Lung (tissue), 12 donors: ENCODE measurements around the gene ULK2. TPM values are rescaled to one million over a fixed set of nuclear protein-coding genes. Genes with fewer than 3 reads are reported as not detected.
A peak's percentile ranks its signal among the peaks of the same experiment; 100 is the strongest.

ENCODE experiments used
- ATAC-seq: fragments of 200-7000 bp; cut with Tn5 transposase; one replicate; pipeline ENCODE4 v1.9.1; 2020; ENCODE audit warnings: moderate number of reproducible peaks; ENCODE audit not compliant: insufficient read depth, low FRiP score
- DNase-seq, 3 donors: peaks; one replicate each; pipeline ENCODE4 v3.0.0-alpha.2; 2013 to 2017
- H3K27ac ChIP-seq, 2 donors: one replicate each; pipeline ENCODE4 v1.5.1; 2013; ENCODE audit warnings: mild to moderate bottlenecking in 2 of 2, moderate library complexity in 2 of 2, control low read depth in 1 of 2, inconsistent platforms in 1 of 2, low read depth in 1 of 2, low read length in 1 of 2
- H3K27me3 ChIP-seq, 3 donors: one replicate each; pipeline ENCODE4 v1.5.1; 2013; ENCODE audit warnings: low read length in 2 of 3; ENCODE audit not compliant: control insufficient read depth in 3 of 3, insufficient read depth in 3 of 3
- H3K36me3 ChIP-seq, 4 donors: one replicate each; pipeline ENCODE4 v1.5.1; 2013; ENCODE audit warnings: low read length in 4 of 4, mild to moderate bottlenecking in 1 of 4, moderate library complexity in 1 of 4; ENCODE audit not compliant: control insufficient read depth in 4 of 4, insufficient read depth in 4 of 4
- H3K4me1 ChIP-seq, 5 donors: one replicate each; pipeline ENCODE4 v1.5.1; 2013; ENCODE audit warnings: low read length in 5 of 5, mild to moderate bottlenecking in 2 of 5, moderate library complexity in 1 of 5; ENCODE audit not compliant: control insufficient read depth in 5 of 5, insufficient read depth in 5 of 5
- H3K4me3 ChIP-seq: one replicate; pipeline ENCODE4 v1.5.1; 2013; ENCODE audit warnings: mild to moderate bottlenecking, control low read depth, moderate library complexity
- H3K9ac ChIP-seq, 2 donors: one replicate each; pipeline ENCODE4 v1.5.1; 2013; ENCODE audit warnings: low read length in 2 of 2, control low read depth in 1 of 2; ENCODE audit not compliant: insufficient read depth in 1 of 2
- H3K9me3 ChIP-seq, 4 donors: one replicate each; pipeline ENCODE4 v1.5.1; 2013; ENCODE audit warnings: low read length in 3 of 4, mild to moderate bottlenecking in 1 of 4, moderate library complexity in 1 of 4; ENCODE audit not compliant: control insufficient read depth in 4 of 4, insufficient read depth in 3 of 4
- WGBS, 2 donors: extraction: QIAGEN DNeasy Blood & Tissue Kit; methylation state at CpG; one replicate each; pipeline ENCODE4 v1.1.7; 2013; 5-methylcytosine and 5-hydroxymethylcytosine counted together
- polyA plus RNA-seq, 2 donors: library from polyadenylated mRNA; stranded (reverse); fragments of 200-250 nt; gene quantifications; one replicate each; pipeline ENCODE4 v1.2.1, GENCODE V29; 2013
- total RNA-seq, 2 donors: library from RNA; depleted of rRNA in 1 of 2; stranded (reverse); fragments of >200 nt in 1 of 2; gene quantifications; one replicate each; pipeline ENCODE4 v1.2.1, GENCODE V29; 2014 to 2021
- TF ChIP-seq, protein P1 (sequence below): IDR thresholded peaks from 2 replicates; pipeline ENCODE4 v1.5.1; 2012; ENCODE audit warnings: mild to moderate bottlenecking; ENCODE audit errors: control extremely low read depth, extremely low read depth
- donor health status: control.
- donor health status: control.
- donor health status: Bipolar disorder and iron deficiency.
- donor health status: healthy.
- donor health status: DM: yes; HTN: yes; CAD: no.

ULK2 gene
- total and polyA plus RNA-seq, 4 donors: 5.8 to 61.4 (median 16.5) TPM

DNA sequence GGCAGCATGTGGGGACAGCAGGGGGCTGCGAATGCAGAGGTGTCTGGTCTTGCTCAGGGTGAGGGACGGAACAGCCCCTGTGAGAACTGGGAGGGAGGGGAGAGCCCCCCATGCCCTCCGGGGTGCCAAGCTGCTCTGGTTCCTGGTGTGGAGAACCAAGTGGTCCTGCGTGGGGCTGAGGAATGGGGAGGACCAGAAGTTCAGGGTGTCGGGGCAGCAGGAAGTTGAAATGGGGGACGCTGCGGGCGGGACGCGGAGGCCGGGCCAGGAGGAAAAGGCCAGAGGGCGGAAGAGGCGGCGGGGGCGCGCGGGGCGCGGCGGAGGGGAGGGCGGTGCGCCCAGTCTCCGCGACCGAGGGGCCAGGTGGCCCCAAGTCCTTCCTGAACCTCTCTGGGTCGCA lies 123.2 kb downstream of the ULK2 start:
- peak; percentile 17 for ATAC-seq
- TF ChIP-seq, protein P1, sequence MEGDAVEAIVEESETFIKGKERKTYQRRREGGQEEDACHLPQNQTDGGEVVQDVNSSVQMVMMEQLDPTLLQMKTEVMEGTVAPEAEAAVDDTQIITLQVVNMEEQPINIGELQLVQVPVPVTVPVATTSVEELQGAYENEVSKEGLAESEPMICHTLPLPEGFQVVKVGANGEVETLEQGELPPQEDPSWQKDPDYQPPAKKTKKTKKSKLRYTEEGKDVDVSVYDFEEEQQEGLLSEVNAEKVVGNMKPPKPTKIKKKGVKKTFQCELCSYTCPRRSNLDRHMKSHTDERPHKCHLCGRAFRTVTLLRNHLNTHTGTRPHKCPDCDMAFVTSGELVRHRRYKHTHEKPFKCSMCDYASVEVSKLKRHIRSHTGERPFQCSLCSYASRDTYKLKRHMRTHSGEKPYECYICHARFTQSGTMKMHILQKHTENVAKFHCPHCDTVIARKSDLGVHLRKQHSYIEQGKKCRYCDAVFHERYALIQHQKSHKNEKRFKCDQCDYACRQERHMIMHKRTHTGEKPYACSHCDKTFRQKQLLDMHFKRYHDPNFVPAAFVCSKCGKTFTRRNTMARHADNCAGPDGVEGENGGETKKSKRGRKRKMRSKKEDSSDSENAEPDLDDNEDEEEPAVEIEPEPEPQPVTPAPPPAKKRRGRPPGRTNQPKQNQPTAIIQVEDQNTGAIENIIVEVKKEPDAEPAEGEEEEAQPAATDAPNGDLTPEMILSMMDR: no peak
- H3K4me1 ChIP-seq: peaks cover 0 to 11% (median 0%) of the 10 kb centered on the region in 5 donors

GRCh38 chr17:19743101-19744100 lies 124.3 kb downstream of the ULK2 start:
- 96% methylated on average over 34 of the region's 34 CpGs for WGBS, 2 donors
- ATAC-seq (no peak), DNase-seq (no peak)
- TF ChIP-seq, protein P1: no peak
- Histone ChIP-seq H3K4me1 (peaks cover 0 to 8% (median 0%) of the 10 kb centered on the region in 5 donors), H3K9me3 (no peaks in the 10 kb centered on the region), H3K27me3 (no peaks in the 10 kb centered on the region), H3K4me3 (no peak overlapping the region), H3K36me3 (no peaks in the 10 kb centered on the region), H3K27ac (no peak overlapping the region), H3K9ac (no peak overlapping the region)

More for the DNA sequence above, 123.2 kb downstream of the ULK2 start:
- H3K9ac ChIP-seq: peak overlapping the region in 1 of 2 donors; percentile 25
- H3K27ac ChIP-seq: no peak overlapping the region
- H3K9me3 ChIP-seq: no peaks in the 10 kb centered on the region
- no peaks in the 10 kb centered on the region for H3K36me3 ChIP-seq
- no peaks in the 10 kb centered on the region for H3K27me3 ChIP-seq
- peak overlapping the region; percentile 27 for H3K4me3 ChIP-seq
- 7 to 9% methylated on average over 11 to 25 of the region's 26 CpGs for WGBS, 2 donors
- no peak for DNase-seq

DNA sequence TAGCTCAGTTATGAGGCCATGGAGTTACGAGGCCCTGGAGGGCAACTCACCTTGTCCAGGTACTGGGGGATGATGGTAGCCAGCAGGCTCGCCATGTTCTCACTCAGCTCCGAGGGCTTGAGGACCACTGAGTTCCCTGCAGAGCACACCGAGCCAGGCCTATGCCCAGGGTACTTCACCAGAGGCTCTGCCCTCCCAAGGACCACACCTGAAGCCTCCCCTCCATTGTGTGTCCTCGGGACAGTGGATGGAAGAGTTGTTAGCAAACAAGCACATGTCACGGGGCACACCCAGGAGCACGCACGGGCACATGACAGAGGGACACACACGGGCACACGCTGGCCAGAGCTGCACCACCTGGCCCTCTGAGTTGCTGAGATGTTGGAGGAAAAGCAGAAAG lies 125.2 kb downstream of the ULK2 start:
- ATAC-seq (no peak), DNase-seq (no peak)
- Histone ChIP-seq H3K4me1 (peaks cover 0 to 6% (median 0%) of the 10 kb centered on the region in 5 donors), H3K9me3 (no peaks in the 10 kb centered on the region), H3K4me3 (no peak overlapping the region), H3K36me3 (no peaks in the 10 kb centered on the region), H3K9ac (no peak overlapping the region), H3K27me3 (no peaks in the 10 kb centered on the region), H3K27ac (no peak overlapping the region)
- TF ChIP-seq, protein P1: no peak
- WGBS, 2 donors: 93 to 95% methylated on average over 10 of the region's 10 CpGs
